Bronchial epithelial cell (primary cell): ENCODE measurements around the gene MIX23. TPM values are rescaled to one million over a fixed set of nuclear protein-coding genes. Genes with fewer than 3 reads are reported as not detected.
A peak's percentile ranks its signal among the peaks of the same experiment; 100 is the strongest.

Source experiments
- DNase-seq: peaks from one replicate; pipeline ENCODE4 v3.0.0-alpha.2; 2010; ENCODE audit warnings: low read depth
- FAIRE-seq: peaks from 2 replicates; lab custom pipeline; 2011; peaks lifted over from hg19 to GRCh38; lab: Jason Lieb, UNC
- H3K27me3 ChIP-seq: 2 replicates; pipeline ENCODE4 v1.5.1; 2011; ENCODE audit warnings: low read length; ENCODE audit not compliant: control insufficient read depth, insufficient read depth
- H3K36me3 ChIP-seq: 2 replicates; pipeline ENCODE4 v1.5.1; 2011; ENCODE audit warnings: low read length; ENCODE audit not compliant: control insufficient read depth, insufficient read depth
- H3K4me3 ChIP-seq: 2 replicates; pipeline ENCODE4 v1.5.1; 2011; ENCODE audit warnings: mild to moderate bottlenecking, low read depth, low read length, control low read depth
- CTCF ChIP-seq: IDR thresholded peaks from 2 replicates; pipeline ENCODE4 v1.5.1; 2011; ENCODE audit warnings: mild to moderate bottlenecking, moderate library complexity, low read length, control low read depth, inconsistent platforms; ENCODE audit not compliant: insufficient read depth, severe bottlenecking
- total RNA-seq: library from RNA; depleted of rRNA; stranded (reverse); fragments of >200 nt; gene quantifications from 2 replicates; pipeline ENCODE4 v1.2.1, GENCODE V29; 2014

The MIX23 gene
- total RNA-seq, 1 donor from 2014 or later = 24.0 TPM

GRCh38 chr3:122314228-122314876, 68.7 kb downstream of the MIX23 start:
- H3K36me3 ChIP-seq = no peaks in the 10 kb centered on the region
- H3K4me3 ChIP-seq = no peak overlapping the region
- no peak for FAIRE-seq
- DNase-seq = peak; percentile 94
- H3K27me3 ChIP-seq = no peaks in the 10 kb centered on the region
- no peak for TF ChIP-seq CTCF

- Histone ChIP-seq H3K27me3 (no peaks in the 10 kb centered on the region), H3K4me3 (no peak overlapping the region), H3K36me3 (no peaks in the 10 kb centered on the region)
- DNase-seq = peak; percentile 63
- TF ChIP-seq CTCF = no peak
- peak; percentile 76 for FAIRE-seq
Measured at GRCh38 chr3:122313281-122313680, 69.8 kb downstream of the MIX23 start.

- no peaks in the 10 kb centered on the region for H3K27me3 ChIP-seq
- TF ChIP-seq CTCF = no peak
- H3K36me3 ChIP-seq = no peaks in the 10 kb centered on the region
- FAIRE-seq = no peak
- no peak for DNase-seq
- H3K4me3 ChIP-seq = no peak overlapping the region
Measured at GRCh38 chr3:122312826-122313225, 70.2 kb downstream of the MIX23 start.

GRCh38 chr3:122310361-122310760, 72.7 kb downstream of the MIX23 start:
- peak; percentile 18 for FAIRE-seq

More at GRCh38 chr3:122310361-122310760, 72.7 kb downstream of the MIX23 start:
- Histone ChIP-seq H3K27me3 (no peaks in the 10 kb centered on the region), H3K4me3 (no peak overlapping the region), H3K36me3 (no peaks in the 10 kb centered on the region)
- peak; percentile 92 for DNase-seq
- TF ChIP-seq CTCF = no peak

Other genes starting within 250 kb of the MIX23 start
- not detected in 2 replicates for gene CASR, start 199.6 kb downstream of the MIX23 start, total RNA-seq
- 107 and 652 TPM in 2 replicates for gene CSTA, start 58.0 kb downstream of the MIX23 start, total RNA-seq
- gene FAM162A, start 951 bp upstream of the MIX23 start, total RNA-seq = 14.7 and 37.0 TPM in 2 replicates
- 3.9 and 4.4 TPM in 2 replicates for gene WDR5B, start 32.8 kb upstream of the MIX23 start, total RNA-seq
- 28.4 and 36.4 TPM in 2 replicates for gene KPNA1, start 131.7 kb upstream of the MIX23 start, total RNA-seq
- 4.5 and 8.1 TPM in 2 replicates for gene PARP9, start 181.1 kb upstream of the MIX23 start, total RNA-seq
- 5.0 and 6.4 TPM in 2 replicates for gene DTX3L, start 181.1 kb upstream of the MIX23 start, total RNA-seq
- gene PARP15, start 194.4 kb upstream of the MIX23 start, total RNA-seq = 0.13 and 0.26 TPM in 2 replicates